ENCODE measurements around the gene CXCR5. TPM values are rescaled to one million over a fixed set of nuclear protein-coding genes. Genes with fewer than 3 reads are reported as not detected.

CXCR5 gene
- total and polyA plus RNA-seq, 2 donors (not counting 1 experiment from before 2014, with no cell fraction given): not detected

GRCh38 chr11:118935376-118935775 lies 51.7 kb downstream of the CXCR5 start:
- Histone ChIP-seq H3K4me3 (replicated peaks in 1 of 4; ENCODE audit: control extremely low read depth in 1 of 4, insufficient read depth in 1 of 4, low read depth in 3 of 4, low read length in 4 of 4) (no peak overlapping the region), H3K27me3 (ENCODE audit: control insufficient read depth, insufficient read depth, low read length) (no peaks in the 10 kb centered on the region), H3K79me2 (ENCODE audit: control insufficient read depth, insufficient read depth, low read length) (no peaks in the 10 kb centered on the region), H3K36me3 (ENCODE audit: control insufficient read depth, insufficient read depth, low read length) (no peaks in the 10 kb centered on the region), H3K27ac (ENCODE audit: insufficient read depth, low read length) (no peak overlapping the region), H3K9ac (ENCODE audit: insufficient read depth, low read length) (no peak overlapping the region), H3K4me1 (ENCODE audit: control insufficient read depth, extremely low read depth, insufficient read depth, low read length) (peaks cover 1% of the 10 kb centered on the region), H2AFZ (ENCODE audit: low read length) (no peak overlapping the region), H4K20me1 (ENCODE audit: control insufficient read depth, extremely low read depth, insufficient read depth, low read length) (no peaks in the 10 kb centered on the region), H3K9me3 (ENCODE audit: control insufficient read depth, insufficient read depth, low read depth, low read length) (no peaks in the 10 kb centered on the region), H3K4me2 (ENCODE audit: extremely low read depth, insufficient read depth, low read length) (no peak overlapping the region)
- no peak for DNase-seq (ENCODE audit: low read depth in 2 of 2)
- TF ChIP-seq EZH2 (IDR thresholded peaks at IDR 0.05; ENCODE audit: low read length, missing control alignments) (no peak), CTCF (conservative IDR thresholded peaks at IDR 0.05 in 1 of 2, IDR thresholded peaks at IDR 0.05 in 1 of 2; ENCODE audit: low read depth in 1 of 2, low read length in 2 of 2) (no peak)

GRCh38 chr11:118938491-118939403 lies 55.1 kb downstream of the CXCR5 start:
- no peaks in the 10 kb centered on the region for H4K20me1 ChIP-seq (ENCODE audit: control insufficient read depth, extremely low read depth, insufficient read depth, low read length)
- TF ChIP-seq EZH2 (IDR thresholded peaks at IDR 0.05; ENCODE audit: low read length, missing control alignments) (no peak), CTCF (conservative IDR thresholded peaks at IDR 0.05 in 1 of 2, IDR thresholded peaks at IDR 0.05 in 1 of 2; ENCODE audit: low read depth in 1 of 2, low read length in 2 of 2) (no peak)
- no peaks in the 10 kb centered on the region for H3K27me3 ChIP-seq (ENCODE audit: control insufficient read depth, insufficient read depth, low read length)
- no peak overlapping the region for H3K4me2 ChIP-seq (ENCODE audit: extremely low read depth, insufficient read depth, low read length)
- no peak overlapping the region for H3K27ac ChIP-seq (ENCODE audit: insufficient read depth, low read length)
- no peak overlapping the region for H3K9ac ChIP-seq (ENCODE audit: insufficient read depth, low read length)
- no peaks in the 10 kb centered on the region for H3K9me3 ChIP-seq (ENCODE audit: control insufficient read depth, insufficient read depth, low read depth, low read length)
- H3K4me1 ChIP-seq (ENCODE audit: control insufficient read depth, extremely low read depth, insufficient read depth, low read length): no peaks in the 10 kb centered on the region
- H3K36me3 ChIP-seq (ENCODE audit: control insufficient read depth, insufficient read depth, low read length): no peaks in the 10 kb centered on the region
- no peak overlapping the region for H3K4me3 ChIP-seq (replicated peaks in 1 of 4; ENCODE audit: control extremely low read depth in 1 of 4, insufficient read depth in 1 of 4, low read depth in 3 of 4, low read length in 4 of 4)
- no peak overlapping the region for H2AFZ ChIP-seq (ENCODE audit: low read length)
- DNase-seq (ENCODE audit: low read depth in 2 of 2): peak in 1 of 2 donors; percentile 95
- no peaks in the 10 kb centered on the region for H3K79me2 ChIP-seq (ENCODE audit: control insufficient read depth, insufficient read depth, low read length)

GRCh38 chr11:118939404-118939915 lies 55.8 kb downstream of the CXCR5 start:
- DNase-seq (ENCODE audit: low read depth in 2 of 2): no peak
- Histone ChIP-seq H3K27me3 (ENCODE audit: control insufficient read depth, insufficient read depth, low read length) (no peaks in the 10 kb centered on the region), H3K9ac (ENCODE audit: insufficient read depth, low read length) (no peak overlapping the region), H3K9me3 (ENCODE audit: control insufficient read depth, insufficient read depth, low read depth, low read length) (no peaks in the 10 kb centered on the region), H3K36me3 (ENCODE audit: control insufficient read depth, insufficient read depth, low read length) (no peaks in the 10 kb centered on the region), H3K79me2 (ENCODE audit: control insufficient read depth, insufficient read depth, low read length) (no peaks in the 10 kb centered on the region), H3K4me3 (replicated peaks in 1 of 4; ENCODE audit: control extremely low read depth in 1 of 4, insufficient read depth in 1 of 4, low read depth in 3 of 4, low read length in 4 of 4) (no peak overlapping the region), H4K20me1 (ENCODE audit: control insufficient read depth, extremely low read depth, insufficient read depth, low read length) (no peaks in the 10 kb centered on the region), H3K4me2 (ENCODE audit: extremely low read depth, insufficient read depth, low read length) (no peak overlapping the region), H3K27ac (ENCODE audit: insufficient read depth, low read length) (no peak overlapping the region), H3K4me1 (ENCODE audit: control insufficient read depth, extremely low read depth, insufficient read depth, low read length) (no peaks in the 10 kb centered on the region), H2AFZ (ENCODE audit: low read length) (no peak overlapping the region)
- no peak for TF ChIP-seq CTCF (conservative IDR thresholded peaks at IDR 0.05 in 1 of 2, IDR thresholded peaks at IDR 0.05 in 1 of 2; ENCODE audit: low read depth in 1 of 2, low read length in 2 of 2)
- TF ChIP-seq EZH2 (IDR thresholded peaks at IDR 0.05; ENCODE audit: low read length, missing control alignments): no peak
